Activated CD8-positive, alpha-beta memory T cell treated with anti-CD3 and anti-CD28 coated beads for 1 hour (primary cell): ENCODE measurements around the gene PMEL.
"Not testable (repeated sequence)": the region's sequence is repeated elsewhere in the genome, so short reads cannot be mapped to it uniquely, and the experiment has no call there.

ENCODE experiments used
- DNase-seq, 2 donors: peaks; one replicate each; pipeline ENCODE4 v3.0.0-alpha.2; 2020; ENCODE audit warnings: low read depth in 1 of 2; ENCODE audit errors: extremely low read depth in 1 of 2

PMEL gene

GRCh38 chr12:55965941-55966407, at the start of gene PMEL:
Gene PMEL, minus strand, starts transcription at chr12:55966042. Its CDS starts 31 bp downstream, at chr12:55966011.
- DNase-seq = no peak

GRCh38 chr12:56014205-56014604, 48.4 kb upstream of the PMEL start:
- no peak for DNase-seq

- no peak for DNase-seq
Measured at GRCh38 chr12:56013482-56013881, 47.6 kb upstream of the PMEL start.

- DNase-seq = no peak
Measured at GRCh38 chr12:56011509-56012090, 45.8 kb upstream of the PMEL start.

GRCh38 chr12:56010111-56010570, 44.3 kb upstream of the PMEL start:
- DNase-seq = no peak

- peak; percentile 29 to 66 for DNase-seq
Measured at GRCh38 chr12:56007564-56008559, 42.0 kb upstream of the PMEL start.

GRCh38 chr12:56004211-56004610, 38.4 kb upstream of the PMEL start:
- no peak for DNase-seq

GRCh38 chr12:56003376-56003775, 37.5 kb upstream of the PMEL start:
- DNase-seq = not testable (repeated sequence)

GRCh38 chr12:56001487-56002100, 35.8 kb upstream of the PMEL start:
- DNase-seq = no peak

- DNase-seq = not testable (repeated sequence)
Measured at GRCh38 chr12:55999999-56000540, 34.2 kb upstream of the PMEL start.

GRCh38 chr12:55999522-55999921, 33.7 kb upstream of the PMEL start:
- not testable (repeated sequence) for DNase-seq

GRCh38 chr12:55997535-55997859, 31.7 kb upstream of the PMEL start:
- DNase-seq = no peak

GRCh38 chr12:55996715-55997534, 31.1 kb upstream of the PMEL start, which contains the start of gene SUOX:
Gene SUOX, plus strand, starts transcription at chr12:55997276. Its CDS starts 4,946 bp downstream, at chr12:56002222.
- no peak for DNase-seq

GRCh38 chr12:55996201-55996714, 30.4 kb upstream of the PMEL start:
- DNase-seq = peak; percentile 28 to 37

- DNase-seq = no peak
Measured at GRCh38 chr12:55995366-55995765, 29.5 kb upstream of the PMEL start.

GRCh38 chr12:55993230-55993853, 27.5 kb upstream of the PMEL start:
- no peak for DNase-seq

GRCh38 chr12:55991110-55991509, 25.3 kb upstream of the PMEL start:
- no peak for DNase-seq

- not testable (repeated sequence) for DNase-seq
Measured at GRCh38 chr12:55985976-55986375, 20.1 kb upstream of the PMEL start.

- no peak for DNase-seq
Measured at GRCh38 chr12:55985341-55985740, 19.5 kb upstream of the PMEL start.

GRCh38 chr12:55984861-55985260, 19.0 kb upstream of the PMEL start:
- no peak for DNase-seq
